SK-N-SH treated with all-trans-retinoic acid at 6 μM for 48 hours (cell line): ENCODE results near the gene ACTN1.

Source experiments
- ATAC-seq: fragments of 200-7000 bp; cut with Tn5 transposase; 3 replicates; pipeline ENCODE4 v1.9.1; 2020; ENCODE audit warnings: mild to moderate bottlenecking, moderate library complexity
- ARNTL ChIP-seq: fragments of 450-650 bp; formaldehyde crosslinking; IDR thresholded peaks from 2 replicates; pipeline ENCODE4 v1.5.0; 2020; ENCODE audit warnings: low read depth, mild to moderate bottlenecking, moderate library complexity, borderline replicate concordance
- BACH2 ChIP-seq: fragments of 250-450 bp; sonication (Bioruptor Pico); IDR thresholded peaks from 2 replicates; pipeline ENCODE4 v1.9.0; 2021; ENCODE audit warnings: mild to moderate bottlenecking, borderline replicate concordance
- CSDC2 ChIP-seq: fragments of 250-450 bp; sonication (Bioruptor Pico); IDR thresholded peaks from 2 replicates; pipeline ENCODE4 v1.5.0; 2020; ENCODE audit warnings: mild to moderate bottlenecking, moderate library complexity
- ESRRG ChIP-seq: fragments of 250-450 bp; sonication (Bioruptor Pico); IDR thresholded peaks from 2 replicates; pipeline ENCODE4 v1.6.1; 2021; ENCODE audit warnings: mild to moderate bottlenecking
- GLIS3 ChIP-seq: fragments of 250-450 bp; sonication (Bioruptor Pico); IDR thresholded peaks from 2 replicates; pipeline ENCODE4 v1.5.0; 2020; ENCODE audit warnings: mild to moderate bottlenecking, moderate library complexity
- ISL1 ChIP-seq: fragments of 250-450 bp; sonication (Bioruptor Pico); IDR thresholded peaks from 2 replicates; pipeline ENCODE4 v2.1.2; 2022; ENCODE audit warnings: mild to moderate bottlenecking, moderate library complexity
- OSR1 ChIP-seq: fragments of 250-450 bp; sonication (Bioruptor Pico); IDR thresholded peaks from 2 replicates; pipeline ENCODE4 v1.8.0; 2022; ENCODE audit warnings: moderate library complexity, mild to moderate bottlenecking, inconsistent platforms
- PATZ1 ChIP-seq: fragments of 250-450 bp; sonication (Bioruptor Pico); IDR thresholded peaks from 2 replicates; pipeline ENCODE4 v1.8.0; 2020; ENCODE audit warnings: mild to moderate bottlenecking, moderate library complexity, borderline replicate concordance
- POU6F1 ChIP-seq: fragments of 250-450 bp; sonication (Bioruptor Pico); IDR thresholded peaks from 2 replicates; pipeline ENCODE4 v1.8.0; 2021; ENCODE audit warnings: low read depth, mild to moderate bottlenecking, moderate library complexity, borderline replicate concordance
- PPARA ChIP-seq: fragments of 250-450 bp; sonication (Bioruptor Pico); IDR thresholded peaks from 2 replicates; pipeline ENCODE4 v1.5.0; 2020; ENCODE audit warnings: mild to moderate bottlenecking, borderline replicate concordance
- RARB ChIP-seq: fragments of 250-450 bp; sonication (Bioruptor Pico); IDR thresholded peaks from 2 replicates; pipeline ENCODE4 v1.8.0; 2021; ENCODE audit warnings: mild to moderate bottlenecking, moderate library complexity
- SNAI2 ChIP-seq: fragments of 250-450 bp; sonication (Bioruptor Pico); IDR thresholded peaks from 2 replicates; pipeline ENCODE4 v1.5.0; 2020; ENCODE audit warnings: mild to moderate bottlenecking, moderate library complexity
- TCF4 ChIP-seq: fragments of 250-450 bp; sonication (Bioruptor Pico); IDR thresholded peaks from 2 replicates; pipeline ENCODE4 v1.8.0; 2021; ENCODE audit warnings: mild to moderate bottlenecking, moderate library complexity, borderline replicate concordance
- TOX ChIP-seq: fragments of 250-450 bp; sonication (Bioruptor Pico); IDR thresholded peaks from 2 replicates; pipeline ENCODE4 v1.8.0; 2021; ENCODE audit warnings: mild to moderate bottlenecking, moderate library complexity, borderline replicate concordance
- TSHZ2 ChIP-seq: fragments of 250-450 bp; sonication (Bioruptor Pico); IDR thresholded peaks from 2 replicates; pipeline ENCODE4 v1.5.0; 2020; ENCODE audit warnings: mild to moderate bottlenecking, moderate library complexity
- ZC3H10 ChIP-seq: fragments of 250-450 bp; sonication (Bioruptor Pico); IDR thresholded peaks from 2 replicates; pipeline ENCODE4 v1.5.1; 2021; ENCODE audit warnings: mild to moderate bottlenecking, moderate library complexity
- ZFP3 ChIP-seq: fragments of 250-450 bp; sonication (Bioruptor Pico); IDR thresholded peaks from 2 replicates; pipeline ENCODE4 v1.5.0; 2020; ENCODE audit warnings: mild to moderate bottlenecking, moderate library complexity
- ZFP30 ChIP-seq: fragments of 450-650 bp; formaldehyde crosslinking; IDR thresholded peaks from 2 replicates; pipeline ENCODE4 v1.5.0; 2022; ENCODE audit warnings: mild to moderate bottlenecking, moderate library complexity
- ZNF565 ChIP-seq: fragments of 450-650 bp; formaldehyde crosslinking; conservative IDR thresholded peaks from 2 replicates; pipeline ENCODE4 v1.5.0; 2020; ENCODE audit warnings: low read depth, mild to moderate bottlenecking, moderate library complexity
- ZNF8 ChIP-seq: fragments of 450-650 bp; formaldehyde crosslinking; IDR thresholded peaks from 2 replicates; pipeline ENCODE4 v1.5.0; 2020; ENCODE audit warnings: mild to moderate bottlenecking, moderate library complexity

The ACTN1 gene

GRCh38 chr14:68982581-68982980, 3.5 kb upstream of the ACTN1 start:
- ATAC-seq, result no peak
- TF ChIP-seq ZC3H10 (no peak), TOX (CRISPR knock-in tag) (no peak), ARNTL (CRISPR knock-in tag) (no peak), SNAI2 (no peak), OSR1 (no peak), ISL1 (no peak), PATZ1 (CRISPR knock-in tag) (no peak), ESRRG (CRISPR knock-in tag) (no peak), POU6F1 (CRISPR knock-in tag) (no peak), ZNF565 (CRISPR knock-in tag) (no peak)

- no peak for TF ChIP-seq CSDC2 (CRISPR knock-in tag)
- no peak for TF ChIP-seq RARB (CRISPR knock-in tag)
- TF ChIP-seq ZNF8 (CRISPR knock-in tag), result no peak
- TF ChIP-seq ZFP30, result no peak
- no peak for TF ChIP-seq SNAI2
- no peak for TF ChIP-seq PPARA (CRISPR knock-in tag)
- no peak for TF ChIP-seq TSHZ2 (CRISPR knock-in tag)
- no peak for TF ChIP-seq GLIS3 (CRISPR knock-in tag)
- no peak for TF ChIP-seq OSR1
- no peak for TF ChIP-seq PATZ1 (CRISPR knock-in tag)
- ATAC-seq, result no peak
These were observed 2.5 kb upstream of the ACTN1 start for GRCh38 chr14:68981539-68981976.

- ATAC-seq, result no peak
- TF ChIP-seq TOX (CRISPR knock-in tag) (no peak), ZNF8 (CRISPR knock-in tag) (no peak), OSR1 (no peak), ARNTL (CRISPR knock-in tag) (no peak), PATZ1 (CRISPR knock-in tag) (no peak), PPARA (CRISPR knock-in tag) (no peak), BACH2 (CRISPR knock-in tag) (no peak), ZFP3 (CRISPR knock-in tag) (no peak), CSDC2 (CRISPR knock-in tag) (no peak), TCF4 (no peak), POU6F1 (CRISPR knock-in tag) (no peak), TSHZ2 (CRISPR knock-in tag) (no peak)
These were observed 2.0 kb upstream of the ACTN1 start for GRCh38 chr14:68981139-68981538.
